AG10803 (cell line): ENCODE results near the gene SLC6A12.

ENCODE experiments used
- DNase-seq: peaks from one replicate; pipeline ENCODE4 v3.0.0; 2010; ENCODE audit warnings: low read depth
- H3K4me3 ChIP-seq: 2 replicates; pipeline ENCODE4 v1.5.1; 2011; ENCODE audit warnings: mild to moderate bottlenecking, low read length, control low read depth
- CTCF ChIP-seq: conservative IDR thresholded peaks from 2 replicates; pipeline ENCODE4 v1.5.1; 2011; ENCODE audit warnings: mild to moderate bottlenecking, low read length, control low read depth, inconsistent platforms

Gene SLC6A12

GRCh38 chr12:210277-211141 is 3.4 kb downstream of the SLC6A12 start:
- DNase-seq: no peak
- TF ChIP-seq CTCF: no peak
- no peak overlapping the region for H3K4me3 ChIP-seq

GRCh38 chr12:209851-210250 is 4.1 kb downstream of the SLC6A12 start:
- no peak for TF ChIP-seq CTCF
- H3K4me3 ChIP-seq: no peak overlapping the region
- DNase-seq: no peak

GRCh38 chr12:209246-209645 is 4.7 kb downstream of the SLC6A12 start:
- DNase-seq: no peak
- no peak overlapping the region for H3K4me3 ChIP-seq
- TF ChIP-seq CTCF: no peak

GRCh38 chr12:208813-209212 is 5.1 kb downstream of the SLC6A12 start:
- TF ChIP-seq CTCF: no peak
- DNase-seq: no peak

GRCh38 chr12:207804-208203 is 6.2 kb downstream of the SLC6A12 start:
- no peak overlapping the region for H3K4me3 ChIP-seq
- no peak for TF ChIP-seq CTCF
- no peak for DNase-seq

More at GRCh38 chr12:208813-209212, 5.1 kb downstream of the SLC6A12 start:
- H3K4me3 ChIP-seq: no peak overlapping the region

GRCh38 chr12:206746-207440 is 7.1 kb downstream of the SLC6A12 start:
- no peak overlapping the region for H3K4me3 ChIP-seq
- no peak for DNase-seq
- no peak for TF ChIP-seq CTCF

- no peak overlapping the region for H3K4me3 ChIP-seq
- DNase-seq: no peak
- no peak for TF ChIP-seq CTCF
Measured at GRCh38 chr12:205026-205425, 8.9 kb downstream of the SLC6A12 start.
